Left kidney (tissue), 8 donors: ENCODE data around the gene CFAP46. TPM values are rescaled to one million over a fixed set of nuclear protein-coding genes. Genes with fewer than 3 reads are reported as not detected.

Experiments
- DNase-seq: peaks from one replicate; pipeline ENCODE4 v3.0.0-alpha.2; 2013
- long read RNA-seq, 8 donors: transcript quantifications; one replicate each; lab custom pipeline, GENCODE V29; 2026
- polyA plus RNA-seq: library from polyadenylated mRNA; unstranded; fragments of 120-200 nt; gene quantifications from one replicate; pipeline ENCODE4 v1.2.1, GENCODE V29; 2013; ENCODE audit not compliant: insufficient read length

CFAP46 gene
- polyA plus RNA-seq, result 7.4 TPM
- long read RNA-seq, donor 1, partial matches to known transcripts, result 0 of 2 reads
- long read RNA-seq, donor 1, other reads (novel, unspliced or antisense), result 0 of 2 reads
- long read RNA-seq, donor 2, partial matches to known transcripts, result 0 of 1 reads
- long read RNA-seq, donor 2, other reads (novel, unspliced or antisense), result 0 of 1 reads
- long read RNA-seq, donor 3, partial matches to known transcripts, result 0 of 1 reads
- long read RNA-seq, donor 3, other reads (novel, unspliced or antisense), result 0 of 1 reads
- long read RNA-seq, donor 4, result 0 reads
- long read RNA-seq, donor 5, transcript CFAP46-206 (6 exons, 1,156 nt), result major isoform, 7 of 7 reads
- long read RNA-seq, donor 5, partial matches to known transcripts, result 0 of 7 reads
- long read RNA-seq, donor 5, other reads (novel, unspliced or antisense), result 0 of 7 reads
- long read RNA-seq, donor 6, partial matches to known transcripts, result 0 of 3 reads
- long read RNA-seq, donor 6, other reads (novel, unspliced or antisense), result 0 of 3 reads
- long read RNA-seq, donor 7, partial matches to known transcripts, result 0 of 1 reads
- long read RNA-seq, donor 7, other reads (novel, unspliced or antisense), result 0 of 1 reads
- long read RNA-seq, donor 8, result 0 reads

GRCh38 chr10:132942101-132943057 lies at the start of gene CFAP46:
CFAP46 (minus strand) TSS chr10:132942570; CDS start chr10:132942484, 86 bp downstream.
- DNase-seq, result peak; percentile 72

GRCh38 chr10:132991706-132992432 lies 49.5 kb upstream of the CFAP46 start:
- no peak for DNase-seq

GRCh38 chr10:132990684-132991545 lies 48.5 kb upstream of the CFAP46 start:
- no peak for DNase-seq

DNA sequence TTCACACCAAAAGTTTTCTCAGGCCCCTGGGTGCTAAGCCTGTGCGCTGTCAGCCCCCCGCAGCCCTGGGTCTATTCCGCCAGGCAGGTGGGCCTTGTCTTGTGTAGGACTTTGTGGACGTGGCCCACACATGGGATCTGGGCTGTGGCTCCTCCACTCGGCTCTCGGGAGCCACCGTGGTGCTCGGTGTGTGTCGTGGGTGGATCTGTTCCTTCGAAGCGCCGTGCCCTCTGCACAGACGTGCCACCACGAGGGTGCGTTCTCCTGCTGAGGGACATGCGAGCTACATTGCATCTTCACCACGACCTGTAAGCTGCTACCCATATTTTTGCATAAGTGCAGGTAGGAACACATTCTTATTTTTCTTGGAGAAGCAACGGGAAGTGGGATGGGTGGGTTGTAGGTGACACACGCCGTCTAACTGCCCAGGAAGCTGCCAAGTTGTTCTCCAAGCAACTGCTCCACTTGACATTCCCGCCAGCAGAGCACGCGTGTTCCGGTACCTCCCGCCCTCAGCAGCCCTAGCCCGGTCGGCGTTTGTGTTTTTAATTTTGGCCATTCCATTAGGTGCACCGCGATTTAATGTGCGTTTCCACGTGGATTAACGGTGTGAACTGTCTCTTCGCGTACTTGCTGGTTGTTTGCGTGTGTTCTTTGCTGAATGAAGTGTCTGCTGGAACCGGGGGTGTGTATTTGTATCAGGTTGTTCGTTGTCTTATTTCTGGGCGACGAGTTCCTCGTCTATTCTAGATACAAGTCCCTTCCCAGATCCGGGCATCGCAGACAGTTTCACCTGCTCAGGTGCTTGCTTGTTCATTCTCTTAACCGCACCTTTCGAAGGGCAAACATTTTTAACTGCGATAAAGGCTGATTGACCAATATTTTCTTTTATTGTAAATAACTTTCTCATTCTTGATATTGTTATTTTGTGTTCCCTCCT lies 47.4 kb upstream of the CFAP46 start:
- no peak for DNase-seq

DNA sequence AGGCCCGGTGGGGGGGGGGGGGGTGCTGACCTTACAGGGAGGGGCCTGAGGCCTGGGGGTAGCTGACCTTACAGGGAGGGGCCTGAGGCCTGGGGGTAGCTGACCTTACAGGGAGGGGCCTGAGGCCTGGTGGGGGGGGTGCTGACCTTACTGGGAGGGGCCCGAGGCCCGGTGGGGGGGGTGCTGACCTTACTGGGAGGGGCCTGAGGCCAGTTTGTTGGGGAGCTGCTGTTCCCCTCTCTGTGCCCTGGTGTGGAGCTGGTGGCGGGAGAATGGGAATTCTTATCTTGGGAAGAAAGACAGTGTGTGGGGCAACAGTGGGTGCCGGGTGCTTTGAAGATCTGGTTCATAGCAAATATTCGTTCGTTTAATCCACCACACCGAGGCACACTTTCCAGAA lies 46.6 kb upstream of the CFAP46 start:
- DNase-seq, result no peak

DNA sequence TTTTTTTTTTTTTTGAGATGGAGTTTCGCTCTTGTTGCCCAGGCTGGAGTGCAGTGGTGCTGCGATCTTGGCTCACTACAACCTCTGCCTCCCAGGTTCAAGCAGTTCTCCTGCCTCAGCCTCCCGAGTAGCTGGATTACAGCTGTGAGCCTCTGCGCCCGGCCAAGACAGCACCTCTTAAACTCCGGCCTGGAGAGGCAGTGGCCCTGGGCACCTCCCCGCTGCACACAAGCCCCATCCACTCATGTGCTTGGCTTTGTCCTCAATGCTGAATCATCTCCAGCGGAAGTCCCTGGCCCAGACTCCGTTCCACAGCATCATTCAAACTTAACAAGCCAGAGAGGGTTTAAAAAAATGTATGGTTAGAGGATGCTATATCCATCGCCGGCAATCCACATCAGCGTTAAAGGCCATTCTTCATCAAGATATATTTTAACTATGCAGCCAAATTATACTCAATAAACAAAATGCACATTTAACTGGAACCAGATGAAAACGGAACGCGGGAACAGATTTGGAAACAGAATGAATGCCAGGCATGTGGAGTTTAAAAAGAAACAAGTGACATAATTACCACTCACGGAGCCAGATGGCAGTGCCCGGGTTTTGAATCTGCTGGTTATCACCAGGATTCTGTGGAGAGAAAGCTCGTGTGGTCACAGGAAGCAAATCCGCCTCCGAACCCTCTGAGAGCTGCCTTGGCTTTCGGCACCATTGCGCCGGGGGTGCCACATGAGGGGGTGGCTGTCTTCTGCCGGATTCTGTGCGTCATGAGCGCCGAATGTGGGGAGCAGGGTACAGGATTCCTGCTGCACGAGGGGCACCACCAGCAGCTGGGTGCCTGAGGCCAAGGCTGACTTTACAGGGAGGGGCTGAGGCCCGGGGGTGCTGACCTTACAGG lies 45.6 kb upstream of the CFAP46 start:
- DNase-seq, result no peak

GRCh38 chr10:132986978-132987377 lies 44.6 kb upstream of the CFAP46 start:
- no peak for DNase-seq

DNA sequence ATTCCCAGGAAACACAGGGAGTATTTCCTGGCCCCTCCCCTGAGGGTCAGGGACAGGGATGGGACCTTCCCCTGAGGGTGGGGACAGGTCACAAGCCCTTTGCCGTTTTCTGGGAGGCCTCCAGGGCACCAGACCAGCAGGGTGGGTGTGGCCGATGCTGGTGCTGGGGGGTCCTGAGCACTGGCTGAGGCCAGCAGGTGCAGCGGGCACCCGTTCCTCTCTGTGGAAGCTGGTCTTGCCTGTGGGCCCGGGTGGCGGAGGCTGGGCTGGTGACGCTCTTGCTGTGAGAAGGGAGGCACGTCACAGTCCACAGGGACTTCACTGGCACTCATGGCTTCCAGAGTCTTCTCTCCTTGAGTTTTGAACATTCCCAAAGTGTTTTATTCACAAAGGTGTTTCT lies 44.2 kb upstream of the CFAP46 start:
- no peak for DNase-seq

GRCh38 chr10:132986076-132986475 lies 43.7 kb upstream of the CFAP46 start:
- DNase-seq, result no peak

DNA sequence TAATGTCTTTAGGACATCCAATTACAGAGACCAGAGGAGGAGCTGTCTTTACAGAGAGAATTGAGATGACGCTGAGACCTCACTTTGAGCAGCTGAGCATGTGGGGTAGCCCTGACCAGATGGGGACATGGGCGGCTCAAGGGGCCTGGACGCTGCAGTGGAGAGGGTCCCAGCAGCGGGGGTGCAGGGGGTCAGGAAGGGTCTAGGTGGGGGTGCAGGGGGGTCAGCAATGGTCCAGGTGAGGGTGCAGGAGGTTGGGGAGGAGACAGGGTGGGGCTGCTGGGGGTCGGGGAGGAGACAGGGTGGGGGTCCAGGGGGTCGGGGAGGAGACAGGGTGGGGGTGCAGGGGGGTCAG lies 43.2 kb upstream of the CFAP46 start:
- no peak for DNase-seq

GRCh38 chr10:132984801-132985545 lies 42.6 kb upstream of the CFAP46 start:
- no peak for DNase-seq

DNA sequence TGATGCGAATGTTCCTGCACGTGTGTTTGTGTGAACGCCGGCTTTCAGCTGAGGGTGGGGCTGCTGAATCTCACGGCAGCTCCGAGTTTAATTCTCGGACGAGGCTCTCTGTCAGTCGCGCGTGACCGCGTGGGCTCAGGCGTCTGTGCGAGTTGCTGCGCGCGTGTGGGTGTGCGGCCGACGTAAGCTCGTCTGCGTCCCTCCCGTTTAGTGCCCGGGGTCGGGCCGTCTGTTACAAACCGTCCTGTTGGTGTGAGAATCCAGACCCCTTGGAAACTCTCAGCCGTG lies 41.6 kb upstream of the CFAP46 start:
- DNase-seq, result no peak

GRCh38 chr10:132983252-132984007 lies 41.1 kb upstream of the CFAP46 start:
- no peak for DNase-seq

GRCh38 chr10:132982301-132982989 lies 40.1 kb upstream of the CFAP46 start:
- DNase-seq, result no peak

DNA sequence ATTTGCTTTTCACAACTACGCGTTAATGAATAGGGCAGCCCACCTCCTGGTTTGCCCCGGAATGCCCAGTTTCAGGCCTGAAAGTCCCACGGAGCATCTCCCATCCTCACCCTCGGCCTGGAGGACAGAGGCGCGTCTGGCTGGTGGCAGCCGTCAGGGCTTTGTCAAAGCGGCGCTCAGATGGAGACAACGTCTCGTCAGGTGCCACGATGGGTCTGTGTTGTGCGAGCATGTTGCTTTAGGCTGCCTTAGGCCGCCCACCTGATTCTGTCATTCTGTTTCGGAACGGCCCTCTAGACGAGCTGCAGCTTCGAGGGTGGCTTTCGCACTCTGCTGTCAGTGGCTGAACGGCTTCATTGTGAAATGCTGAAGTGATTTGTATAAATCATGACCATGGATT lies 39.4 kb upstream of the CFAP46 start:
- no peak for DNase-seq

- DNase-seq, result no peak
Observed at GRCh38 chr10:132981173-132981555, 38.8 kb upstream of the CFAP46 start.
